ENCODE results near the gene AFTPH. TPM values are rescaled to one million over a fixed set of nuclear protein-coding genes. Genes with fewer than 3 reads are reported as not detected.

AFTPH gene
- total and polyA plus RNA-seq, 12 donors, result 7.9 to 22.3 (median 11.0) TPM

DNA sequence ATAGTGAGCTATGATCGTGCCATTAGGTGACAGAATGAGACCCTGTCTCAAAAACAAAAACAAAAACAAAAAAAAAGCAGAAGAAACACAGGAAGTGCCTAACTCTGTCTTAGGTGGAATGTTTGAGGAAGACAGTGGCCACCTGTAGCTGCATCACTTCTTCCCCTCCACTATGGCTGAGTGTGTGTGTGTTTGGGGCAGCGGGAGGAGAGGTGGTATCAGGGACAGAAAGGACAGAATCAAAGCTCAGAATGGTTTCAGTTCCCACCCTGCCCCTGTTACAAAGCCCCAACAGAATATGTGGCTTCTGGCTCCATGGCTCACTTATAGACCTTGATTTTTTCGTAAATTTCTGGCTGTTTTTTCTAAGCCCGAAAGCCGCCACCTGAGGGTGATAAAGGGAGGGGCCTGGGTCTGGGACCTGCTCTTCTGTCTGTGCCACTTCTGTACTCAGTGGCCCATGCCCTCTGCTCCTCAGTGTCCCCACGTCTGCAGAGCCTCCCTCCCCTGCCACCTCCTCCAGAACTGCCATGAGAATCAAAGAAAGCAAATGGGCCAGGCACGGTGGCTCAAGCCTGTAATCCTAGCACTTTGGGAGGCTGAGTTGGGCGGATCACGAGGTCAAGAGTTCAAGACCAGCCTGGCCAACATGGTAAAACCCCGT lies 102.2 kb downstream of the AFTPH start:
- WGBS, 2 donors, result 91 to 95% methylated on average over 10 of the region's 10 CpGs
- Histone ChIP-seq H3K27ac (no peak overlapping the region), H3K4me1 (peaks cover 0 to 10% (median 3%) of the 10 kb centered on the region in 9 donors), H3K9me3 (no peaks in the 10 kb centered on the region), H3K4me3 (no peak overlapping the region), H3K36me3 (peaks cover 0 to 9% (median 0%) of the 10 kb centered on the region in 9 donors), H3K27me3 (no peaks in the 10 kb centered on the region)
- ATAC-seq (no peak), DNase-seq (no peak)
- TF ChIP-seq, protein P1, sequence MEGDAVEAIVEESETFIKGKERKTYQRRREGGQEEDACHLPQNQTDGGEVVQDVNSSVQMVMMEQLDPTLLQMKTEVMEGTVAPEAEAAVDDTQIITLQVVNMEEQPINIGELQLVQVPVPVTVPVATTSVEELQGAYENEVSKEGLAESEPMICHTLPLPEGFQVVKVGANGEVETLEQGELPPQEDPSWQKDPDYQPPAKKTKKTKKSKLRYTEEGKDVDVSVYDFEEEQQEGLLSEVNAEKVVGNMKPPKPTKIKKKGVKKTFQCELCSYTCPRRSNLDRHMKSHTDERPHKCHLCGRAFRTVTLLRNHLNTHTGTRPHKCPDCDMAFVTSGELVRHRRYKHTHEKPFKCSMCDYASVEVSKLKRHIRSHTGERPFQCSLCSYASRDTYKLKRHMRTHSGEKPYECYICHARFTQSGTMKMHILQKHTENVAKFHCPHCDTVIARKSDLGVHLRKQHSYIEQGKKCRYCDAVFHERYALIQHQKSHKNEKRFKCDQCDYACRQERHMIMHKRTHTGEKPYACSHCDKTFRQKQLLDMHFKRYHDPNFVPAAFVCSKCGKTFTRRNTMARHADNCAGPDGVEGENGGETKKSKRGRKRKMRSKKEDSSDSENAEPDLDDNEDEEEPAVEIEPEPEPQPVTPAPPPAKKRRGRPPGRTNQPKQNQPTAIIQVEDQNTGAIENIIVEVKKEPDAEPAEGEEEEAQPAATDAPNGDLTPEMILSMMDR (IDR thresholded peaks at IDR 0.05), result no peak
- intact Hi-C loops (cut with DNase I), result no loop called here

- H3K4me3 ChIP-seq, result no peak overlapping the region
- H3K9me3 ChIP-seq, result no peaks in the 10 kb centered on the region
- 78 to 79% methylated on average over 27 of the region's 27 CpGs for WGBS, 2 donors
- ATAC-seq (no peak), DNase-seq (no peak)
- TF ChIP-seq, protein P1 (IDR thresholded peaks at IDR 0.05), result no peak
- H3K4me1 ChIP-seq, result peaks cover 0 to 10% (median 3%) of the 10 kb centered on the region in 9 donors
- no peaks in the 10 kb centered on the region for H3K27me3 ChIP-seq
- peaks cover 0 to 18% (median 0%) of the 10 kb centered on the region in 9 donors for H3K36me3 ChIP-seq
- H3K27ac ChIP-seq, result no peak overlapping the region
- intact Hi-C loops (cut with DNase I), result no loop called here
Observed at GRCh38 chr2:64626963-64627760, 103.0 kb downstream of the AFTPH start.

DNA sequence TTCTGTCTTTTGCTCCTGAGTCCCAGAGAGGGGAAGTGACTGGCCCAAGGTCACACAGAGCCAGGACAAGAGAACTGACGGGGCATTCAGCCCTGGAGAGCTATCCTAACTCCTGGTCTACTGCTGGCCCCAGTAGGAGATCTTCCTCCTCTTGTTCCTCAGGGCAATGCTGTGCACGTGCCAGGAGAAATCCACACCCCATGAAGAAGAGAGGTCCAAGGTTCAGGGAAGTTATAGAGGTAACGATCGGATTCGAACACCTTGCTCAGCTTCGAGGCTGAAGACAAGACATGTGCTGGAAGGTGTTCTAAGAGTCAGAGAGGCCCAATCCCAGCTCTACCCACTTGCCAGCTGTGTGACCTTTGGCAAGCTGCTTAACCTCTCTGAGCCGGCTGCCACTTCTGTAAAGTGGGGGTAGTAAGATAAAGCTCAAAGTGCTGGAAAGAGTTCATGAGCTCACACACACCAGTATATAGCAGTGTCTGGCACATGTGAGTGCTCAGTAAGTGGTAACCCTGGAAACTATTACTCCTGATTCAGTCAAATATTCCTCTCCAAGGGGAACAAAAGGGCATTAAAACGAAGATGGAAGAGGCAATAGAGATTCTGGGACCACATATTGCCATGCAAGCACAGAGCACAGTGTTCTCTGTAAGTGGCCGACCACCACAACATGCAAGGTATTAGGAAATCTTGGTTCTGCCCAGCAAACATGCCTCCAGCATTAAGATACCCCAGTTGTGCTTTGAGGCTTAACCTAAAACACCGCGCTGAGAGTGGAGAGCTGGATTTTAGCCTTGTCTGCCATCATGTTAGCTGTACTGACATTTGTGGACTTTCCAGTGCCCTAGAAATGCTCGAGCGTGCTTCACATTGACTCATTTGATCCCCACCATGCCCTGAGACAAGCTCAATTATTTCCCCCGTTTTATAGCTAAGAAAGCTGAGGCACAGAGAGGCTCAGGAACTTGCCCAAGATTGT lies 104.0 kb downstream of the AFTPH start:
- no peaks in the 10 kb centered on the region for H3K9me3 ChIP-seq
- no peak for DNase-seq

More for the DNA sequence above, 104.0 kb downstream of the AFTPH start:
- Histone ChIP-seq H3K27me3 (no peaks in the 10 kb centered on the region), H3K4me3 (no peak overlapping the region), H3K27ac (no peak overlapping the region), H3K4me1 (peaks cover 0 to 10% (median 3%) of the 10 kb centered on the region in 9 donors), H3K36me3 (peaks cover 0 to 27% (median 0%) of the 10 kb centered on the region in 9 donors)
- no peak for ATAC-seq
- intact Hi-C loops (cut with DNase I), result no loop called here
- TF ChIP-seq, protein P1 (IDR thresholded peaks at IDR 0.05), result no peak
- WGBS, 2 donors, result 89 to 91% methylated on average over 14 of the region's 14 CpGs

All from heart right ventricle (tissue), 16 donors.